Right lobe of liver (tissue), 6 donors: ENCODE results near the gene KLK13. TPM values are rescaled to one million over a fixed set of nuclear protein-coding genes. Genes with fewer than 3 reads are reported as not detected.

ENCODE experiments used
- ATAC-seq, 4 donors: fragments of 200-7000 bp; cut with Tn5 transposase; one replicate each; pipeline ENCODE4 v1.9.1; 2020; ENCODE audit warnings: mild to moderate bottlenecking in 4 of 4, moderate library complexity in 4 of 4
- DNase-seq, 3 donors: peaks; one replicate each; pipeline ENCODE4 v3.0.0-alpha.2; 2020
- H3K27ac ChIP-seq, 3 donors: fragments of 200-600 bp; one replicate each; pipeline ENCODE4 v1.8.0; 2022
- H3K27me3 ChIP-seq, 2 donors: fragments of 200-600 bp; one replicate each; pipeline ENCODE4 v1.8.0; 2022
- H3K36me3 ChIP-seq, 4 donors: fragments of 200-600 bp; sonication (generic) in 1 of 4; one replicate each; pipeline versions ENCODE4 v1.5.1 to v1.8.0; 2017 to 2022; ENCODE audit warnings: control low read depth in 1 of 4
- H3K4me1 ChIP-seq, 4 donors: fragments of 200-600 bp; sonication (generic) in 1 of 4; one replicate each; pipeline versions ENCODE4 v1.5.1 to v1.8.0; 2017 to 2022; ENCODE audit warnings: control low read depth in 1 of 4
- H3K4me3 ChIP-seq, 3 donors: fragments of 200-600 bp; one replicate each; pipeline ENCODE4 v1.8.0; 2022
- H3K9me3 ChIP-seq, 4 donors: fragments of 200-600 bp; sonication (generic) in 1 of 4; one replicate each; pipeline versions ENCODE4 v1.5.1 to v1.8.0; 2017 to 2022; ENCODE audit warnings: control low read depth in 1 of 4
- CTCF ChIP-seq, 4 donors: fragments of 200-600 bp in 3 of 4; fragments of 450-650 bp in 1 of 4; IDR thresholded peaks; one replicate each; pipeline versions ENCODE4 v1.5.1 to v1.8.0; 2016 to 2022; ENCODE audit warnings: antibody characterized with exemption in 4 of 4, mild to moderate bottlenecking in 2 of 4
- POLR2A ChIP-seq: fragments of 450-650 bp; IDR thresholded peaks from one replicate; pipeline ENCODE4 v1.6.1; 2017; ENCODE audit warnings: antibody characterized with exemption, mild to moderate bottlenecking
- WGBS: methylation state at CpG from one replicate; pipeline ENCODE4 v1.1.6; 2018; ENCODE audit warnings: low coverage, low lambda C conversion rate; ENCODE audit not compliant: insufficient coverage; ENCODE audit errors: missing lambda C conversion rate; 5-methylcytosine and 5-hydroxymethylcytosine counted together
- intact Hi-C, 2 donors: fragments of 100-400 bp; cut with DNase I; formaldehyde crosslinking; loops; one replicate each; pipeline versions ENCODE4 v1.11.2 to v1.14.1; 2022
- total RNA-seq, 6 experiments: library from RNA; depleted of rRNA in 2 of 6; stranded (reverse); fragments of >200 nt in 2 of 6; fragmentation: NEBNext Ultra II Directional in 3 of 6; extraction: Animal tissue kit (Norgen Biotek cat#: 25700) in 3 of 6; gene quantifications; one replicate each; pipeline versions ENCODE4 v1.1.0 to v1.2.4, GENCODE V29; 2016 to 2023
- donor health status: DM: no; HTN: yes; CAD: no.
- donor health status: DM: no; HTN: no; CAD: no.
- donor health status: DM: no; HTN: no; CAD: no.
- donor health status: DM: no; HTN: yes; CAD: no.
- donor health status: DM: no; HTN: yes; CAD: no.

KLK13 gene
- total RNA-seq, 6 experiments from 2014 or later: not detected

GRCh38 chr19:51108066-51108804 is 43.3 kb upstream of the KLK13 start, which contains the start of gene CTU1:
Gene CTU1 (minus strand): TSS chr19:51108409. CDS start chr19:51104569, 3,840 bp downstream.
- Histone ChIP-seq H3K36me3 (peaks cover 0 to 11% (median 0%) of the 10 kb centered on the region in 4 donors), H3K4me3 (peak within 1 kb of the TSS; percentile 71 to 94 (median 73)), H3K4me1 (peaks cover 0 to 12% (median 6%) of the 10 kb centered on the region in 4 donors), H3K27me3 (no peaks in the 10 kb centered on the region), H3K27ac (peak within 1 kb of the TSS in 2 of 3 donors; percentile 11 to 32), H3K9me3 (no peaks in the 10 kb centered on the region)
- intact Hi-C loops: loop anchor here in 1 of 2 donors (5.0 kb wide), 1 partner anchor 484 kb away; no protein-coding TSS in a partner anchor
- 0% methylated on average over 26 of the region's 43 CpGs for WGBS
- DNase-seq (peak; percentile 97 to 99 (median 99)), ATAC-seq (peak; percentile 98 to 99 (median 98))
- TF ChIP-seq POLR2A (peak; percentile 33), CTCF (IDR thresholded peaks at IDR 0.05) (peak in 1 of 4 donors; percentile 31)

- ATAC-seq: no peak
- intact Hi-C loops: loop anchor here in 1 of 2 donors (5.0 kb wide), 1 partner anchor 485 kb away; no protein-coding TSS in a partner anchor
- Histone ChIP-seq H3K4me3 (peak overlapping the region; percentile 71 to 94 (median 73)), H3K36me3 (peaks cover 0 to 18% (median 3%) of the 10 kb centered on the region in 4 donors), H3K27me3 (no peaks in the 10 kb centered on the region), H3K9me3 (no peaks in the 10 kb centered on the region), H3K27ac (peak overlapping the region in 1 of 3 donors; percentile 32), H3K4me1 (peaks cover 0 to 12% (median 6%) of the 10 kb centered on the region in 4 donors)
- TF ChIP-seq POLR2A (no peak), CTCF (IDR thresholded peaks at IDR 0.05) (no peak)
- WGBS: 21% methylated on average over 17 of the region's 18 CpGs
- no peak for DNase-seq
Measured at GRCh38 chr19:51107406-51108065, 42.6 kb upstream of the KLK13 start.

GRCh38 chr19:51103926-51104341 is 39.0 kb upstream of the KLK13 start:
- intact Hi-C loops: no loop called here
- Histone ChIP-seq H3K36me3 (peaks cover 0 to 23% (median 4%) of the 10 kb centered on the region in 4 donors), H3K4me3 (no peak overlapping the region), H3K27me3 (no peaks in the 10 kb centered on the region), H3K27ac (no peak overlapping the region), H3K9me3 (no peaks in the 10 kb centered on the region), H3K4me1 (peaks cover 0 to 16% (median 5%) of the 10 kb centered on the region in 4 donors)
- TF ChIP-seq POLR2A (no peak), CTCF (IDR thresholded peaks at IDR 0.05) (no peak)
- no CpG with 5 or more reads among the region's 49 CpGs for WGBS
- no peak for ATAC-seq
- peak in 1 of 3 donors; percentile 52 for DNase-seq

- no peak overlapping the region for H3K4me3 ChIP-seq
- no peaks in the 10 kb centered on the region for H3K27me3 ChIP-seq
- DNase-seq: no peak
- no peak for ATAC-seq
- H3K27ac ChIP-seq: no peak overlapping the region
- H3K36me3 ChIP-seq: peaks cover 0 to 23% (median 4%) of the 10 kb centered on the region in 4 donors
- intact Hi-C loops: no loop called here
- no peak for TF ChIP-seq CTCF (IDR thresholded peaks at IDR 0.05)
- TF ChIP-seq POLR2A: no peak
- WGBS: 98% methylated on average over 7 of the region's 7 CpGs
- H3K4me1 ChIP-seq: peaks cover 0 to 12% (median 4%) of the 10 kb centered on the region in 4 donors
- no peaks in the 10 kb centered on the region for H3K9me3 ChIP-seq
Measured at GRCh38 chr19:51102991-51103390, 38.1 kb upstream of the KLK13 start.
